Endothelial cell of umbilical vein (primary cell): ENCODE data around the gene MSH5. TPM values are rescaled to one million over a fixed set of nuclear protein-coding genes. Genes with fewer than 3 reads are reported as not detected.

Source experiments
- BruUV-seq: library from RNA; stranded (reverse); fragments of 400-500 nt; replicated peaks from 2 replicates; lab custom pipeline; 2021; lab: Mats Ljungman, UMichigan
- CTCF ChIA-PET: fragments of 300-600, 350-600 bp; sonication (Branson Sonifier 250); formaldehyde crosslinking; loops from one replicate; lab custom pipeline; 2021; ENCODE audit warnings: antibody characterized with exemption, inconsistent platforms; lab: Charles Lee
- POLR2A ChIA-PET: fragments of 300-600, 350-600 bp; sonication (Branson Sonifier 250); formaldehyde crosslinking; loops from one replicate; lab custom pipeline; 2021; ENCODE audit warnings: antibody characterized with exemption, inconsistent platforms; lab: Charles Lee
- DNase-seq: peaks from one replicate; pipeline ENCODE4 v3.0.0-alpha.2; 2011; ENCODE audit warnings: low read depth, low spot score
- FAIRE-seq: peaks from 2 replicates; lab custom pipeline; 2011; peaks lifted over from hg19 to GRCh38; lab: Jason Lieb, UNC
- H2AFZ ChIP-seq: 2 replicates; pipeline ENCODE4 v1.6.0; 2012; ENCODE audit warnings: low read depth, low read length, control low read depth, inconsistent platforms
- H3K27ac ChIP-seq: 2 replicates; pipeline ENCODE4 v1.5.1; 2011; ENCODE audit warnings: low read depth, mild to moderate bottlenecking, control low read depth, low read length, moderate library complexity; ENCODE audit not compliant: insufficient read depth
- H3K27me3 ChIP-seq, 2 experiments: 2 replicates each; pipeline versions ENCODE4 v1.6.0 to v1.6.1; 2011; ENCODE audit warnings: low read length in 2 of 2, mixed read lengths in 1 of 2; ENCODE audit not compliant: control insufficient read depth in 2 of 2, insufficient read depth in 2 of 2
- H3K36me3 ChIP-seq, 2 experiments: 2 replicates in 1 of 2; 3 replicates in 1 of 2; pipeline ENCODE4 v1.5.1; 2011; ENCODE audit warnings: low read length in 2 of 2, mild to moderate bottlenecking in 1 of 2, moderate library complexity in 1 of 2; ENCODE audit not compliant: control insufficient read depth in 2 of 2, insufficient read depth in 2 of 2; ENCODE audit errors: extremely low read depth in 1 of 2
- H3K4me1 ChIP-seq: 3 replicates; pipeline ENCODE4 v1.5.1; 2011; ENCODE audit warnings: mild to moderate bottlenecking, low read length; ENCODE audit not compliant: control insufficient read depth, insufficient read depth; ENCODE audit errors: extremely low read depth
- H3K4me2 ChIP-seq: 2 replicates; pipeline ENCODE4 v1.6.1; 2011; ENCODE audit warnings: low read length, control low read depth, mixed read lengths; ENCODE audit not compliant: insufficient read depth
- H3K4me3 ChIP-seq, 3 experiments: fragments of 200-600 bp in 1 of 3; sonication (generic), shearing (Covaris generic) in 1 of 3; replicated peaks in 1 of 3; 2 replicates each; pipeline ENCODE4 v1.5.1; 2011 to 2016; ENCODE audit warnings: control low read depth in 3 of 3, low read length in 3 of 3, mild to moderate bottlenecking in 2 of 3, inconsistent platforms in 1 of 3, low read depth in 1 of 3, moderate library complexity in 1 of 3; ENCODE audit not compliant: insufficient read depth in 1 of 3
- H3K79me2 ChIP-seq: 2 replicates; pipeline ENCODE4 v1.6.0; 2012; ENCODE audit warnings: low read length, inconsistent platforms; ENCODE audit not compliant: control insufficient read depth, insufficient read depth
- H3K9ac ChIP-seq: replicated peaks from 2 replicates; pipeline ENCODE3; 2011; ENCODE audit warnings: low read length, control low read depth; ENCODE audit not compliant: insufficient read depth; ENCODE audit errors: extremely low read depth
- H3K9me1 ChIP-seq: replicated peaks from 3 replicates; pipeline ENCODE4 v1.6.0; 2011; ENCODE audit warnings: mild to moderate bottlenecking, low read length; ENCODE audit not compliant: control insufficient read depth, insufficient read depth; ENCODE audit errors: extremely low read depth
- H3K9me3 ChIP-seq: replicated peaks from 2 replicates; pipeline ENCODE4 v1.5.1; 2012; ENCODE audit warnings: low read length, inconsistent platforms; ENCODE audit not compliant: control insufficient read depth, insufficient read depth
- H4K20me1 ChIP-seq: replicated peaks from 2 replicates; pipeline ENCODE3; 2011; ENCODE audit warnings: mild to moderate bottlenecking, low read length; ENCODE audit not compliant: control insufficient read depth, insufficient read depth; ENCODE audit errors: extremely low read depth
- EZH2 ChIP-seq: IDR thresholded peaks from 2 replicates; pipeline ENCODE4 v1.6.1; 2012; ENCODE audit warnings: borderline replicate concordance, low read depth, mild to moderate bottlenecking, moderate library complexity, low read length, inconsistent platforms; ENCODE audit not compliant: severe bottlenecking
- FOS ChIP-seq: IDR thresholded peaks from 2 replicates; pipeline ENCODE4 v1.6.1; 2011; ENCODE audit warnings: mild to moderate bottlenecking, low read length, moderate library complexity, borderline replicate concordance; ENCODE audit not compliant: insufficient read depth
- GATA2 ChIP-seq: IDR thresholded peaks from 2 replicates; pipeline ENCODE4 v1.7.0; 2011; ENCODE audit warnings: low read depth, mild to moderate bottlenecking, moderate library complexity, mixed read lengths, low read length; ENCODE audit not compliant: insufficient read length, insufficient read depth
- JUN ChIP-seq: IDR thresholded peaks from 2 replicates; pipeline ENCODE4 v1.6.1; 2011; ENCODE audit warnings: borderline replicate concordance, low read depth; ENCODE audit not compliant: insufficient read length, insufficient read depth
- MYC ChIP-seq: IDR thresholded peaks from one replicate; pipeline ENCODE4 v1.6.1; 2011; ENCODE audit warnings: mild to moderate bottlenecking, low read depth, low read length
- POLR2A ChIP-seq: IDR thresholded peaks from 2 replicates; pipeline ENCODE4 v1.6.1; 2012; ENCODE audit warnings: low read depth, mild to moderate bottlenecking, control low read depth, low read length
- POLR2AphosphoS5 ChIP-seq: IDR thresholded peaks from 2 replicates; pipeline ENCODE4 v1.6.1; 2012; ENCODE audit warnings: low read depth, mild to moderate bottlenecking, control low read depth, low read length, moderate library complexity; ENCODE audit not compliant: insufficient read depth
- dilution Hi-C: fragments of 300-500 bp; cut with MboI; formaldehyde crosslinking; loops from one replicate; pipeline ENCODE4 v1.15.0; 2019; ENCODE audit warnings: low sequenced_read_pairs; ENCODE audit not compliant: extremely low pct_ligation_motif_present
- intact Hi-C: fragments of 100-400 bp; cut with micrococcal nuclease; formaldehyde crosslinking; loops from one replicate; pipeline ENCODE4 v1.10.0; 2022
- polyA plus RNA-seq, 4 experiments: library from polyadenylated mRNA; depleted of rRNA in 3 of 4; stranded (reverse) in 3 of 4; unstranded in 1 of 4; fragments of >200 nt; gene quantifications; 2 replicates each; pipeline versions ENCODE4 v1.2.1 to v1.2.3, GENCODE V29; 2011 to 2012; ENCODE audit warnings: missing spikeins in 1 of 4
- total RNA-seq: library from RNA; stranded (reverse); gene quantifications from 2 replicates; pipeline ENCODE4 v1.2.3, GENCODE V29; 2021
- TF ChIP-seq, protein P1 (sequence below), 2 donors: IDR thresholded peaks; 1 replicate in 1 of 2; 2 replicates in 1 of 2; pipeline ENCODE4 v1.5.1; 2011; ENCODE audit warnings: low read length in 2 of 2, mild to moderate bottlenecking in 2 of 2, moderate library complexity in 2 of 2, control low read depth in 1 of 2, inconsistent platforms in 1 of 2, low read depth in 1 of 2; ENCODE audit not compliant: insufficient read depth in 1 of 2; ENCODE audit errors: extremely low read depth in 1 of 2
- TF ChIP-seq, protein P2 (sequence below): IDR thresholded peaks from 2 replicates; pipeline ENCODE4 v1.6.1; 2011; ENCODE audit not compliant: insufficient read depth, insufficient read length

MSH5 gene
- total and polyA plus RNA-seq, 2 donors (not counting 3 experiments of a cell fraction or from before 2014, with no cell fraction given), result 27.1 to 43.8 TPM

DNA sequence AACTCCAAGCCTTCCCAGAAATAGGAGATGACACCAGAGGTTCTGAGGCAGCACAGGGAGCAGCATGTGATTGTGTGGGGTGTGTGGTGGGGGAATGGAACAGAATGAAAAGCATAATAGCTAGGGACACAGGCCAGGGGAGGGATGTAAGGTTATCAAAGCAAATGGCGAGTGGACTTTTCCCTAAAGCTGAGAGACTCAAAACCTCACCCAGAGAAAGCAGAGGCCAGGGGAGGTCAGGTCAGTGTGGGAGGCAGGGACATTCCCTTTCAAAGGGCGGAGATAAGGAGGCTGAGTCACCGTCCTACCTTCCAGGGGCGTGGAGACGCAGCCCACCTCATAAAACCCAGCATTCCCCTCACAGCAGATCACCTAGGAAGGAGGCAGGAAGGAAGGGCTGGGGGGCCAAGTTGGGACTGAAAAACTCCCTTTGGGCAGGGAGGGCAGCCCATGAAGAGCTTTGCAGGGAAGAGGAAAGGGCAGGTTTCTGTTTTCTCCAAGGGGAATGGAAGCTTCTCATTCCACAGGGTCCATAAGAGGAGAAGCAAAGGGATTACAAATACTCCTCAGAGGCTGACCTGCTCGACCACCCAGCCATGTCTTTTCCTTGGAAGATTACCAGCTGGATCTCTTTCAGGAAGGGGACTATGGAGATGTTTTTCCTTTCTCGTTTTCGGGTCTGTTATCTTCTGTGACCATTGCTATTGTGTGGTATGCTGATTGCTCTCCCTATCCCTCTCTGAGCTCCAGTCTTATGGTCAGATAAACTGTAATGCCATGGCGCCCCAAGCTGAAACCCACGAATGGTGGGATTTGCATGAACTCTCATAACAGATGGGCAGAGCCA is 49.4 kb upstream of the MSH5 start:
- ChIA-PET POLR2A (interaction anchor here (1.5 kb wide), 1 partner anchor 137 kb away, joined by 4 read pairs; the partner anchor contains the start of gene HSPA1B), CTCF (interaction anchor here (0.6 to 2.1 kb wide), 10 partner anchors 10 to 200 kb away, joined by 3 to 12 read pairs (median 4); partner anchors contain the start of genes BAG6, LSM2 and LY6G5C)
- H3K4me1 ChIP-seq, result peaks cover 10% of the 10 kb centered on the region
- no peak overlapping the region for H3K27ac ChIP-seq
- no peak overlapping the region for H3K4me3 ChIP-seq
- no peak overlapping the region for H3K9ac ChIP-seq
- TF ChIP-seq GATA2 (no peak), JUN (no peak), POLR2AphosphoS5 (no peak), EZH2 (no peak), MYC (no peak), POLR2A (no peak), FOS (no peak)
- TF ChIP-seq, protein P1, sequence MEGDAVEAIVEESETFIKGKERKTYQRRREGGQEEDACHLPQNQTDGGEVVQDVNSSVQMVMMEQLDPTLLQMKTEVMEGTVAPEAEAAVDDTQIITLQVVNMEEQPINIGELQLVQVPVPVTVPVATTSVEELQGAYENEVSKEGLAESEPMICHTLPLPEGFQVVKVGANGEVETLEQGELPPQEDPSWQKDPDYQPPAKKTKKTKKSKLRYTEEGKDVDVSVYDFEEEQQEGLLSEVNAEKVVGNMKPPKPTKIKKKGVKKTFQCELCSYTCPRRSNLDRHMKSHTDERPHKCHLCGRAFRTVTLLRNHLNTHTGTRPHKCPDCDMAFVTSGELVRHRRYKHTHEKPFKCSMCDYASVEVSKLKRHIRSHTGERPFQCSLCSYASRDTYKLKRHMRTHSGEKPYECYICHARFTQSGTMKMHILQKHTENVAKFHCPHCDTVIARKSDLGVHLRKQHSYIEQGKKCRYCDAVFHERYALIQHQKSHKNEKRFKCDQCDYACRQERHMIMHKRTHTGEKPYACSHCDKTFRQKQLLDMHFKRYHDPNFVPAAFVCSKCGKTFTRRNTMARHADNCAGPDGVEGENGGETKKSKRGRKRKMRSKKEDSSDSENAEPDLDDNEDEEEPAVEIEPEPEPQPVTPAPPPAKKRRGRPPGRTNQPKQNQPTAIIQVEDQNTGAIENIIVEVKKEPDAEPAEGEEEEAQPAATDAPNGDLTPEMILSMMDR (IDR thresholded peaks at IDR 0.05; ENCODE audit: extremely low read depth in 1 of 2, insufficient read depth in 1 of 2, low read depth in 1 of 2, low read length in 2 of 2), result no peak
- TF ChIP-seq, protein P2, sequence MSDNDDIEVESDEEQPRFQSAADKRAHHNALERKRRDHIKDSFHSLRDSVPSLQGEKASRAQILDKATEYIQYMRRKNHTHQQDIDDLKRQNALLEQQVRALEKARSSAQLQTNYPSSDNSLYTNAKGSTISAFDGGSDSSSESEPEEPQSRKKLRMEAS, result no peak
- no peak overlapping the region for H3K4me2 ChIP-seq
- no peaks in the 10 kb centered on the region for H3K79me2 ChIP-seq
- dilution Hi-C loops (no loop called here), intact Hi-C loops (no loop called here)
- FAIRE-seq, result peak; percentile 49
- BruUV-seq, result no TSS peak
- H4K20me1 ChIP-seq, result no peaks in the 10 kb centered on the region
- peaks cover 6 to 48% of the 10 kb centered on the region in 2 experiments for H3K36me3 ChIP-seq
- DNase-seq, result peak; percentile 17
- H2AFZ ChIP-seq, result no peak overlapping the region
- no peaks in the 10 kb centered on the region for H3K9me1 ChIP-seq
- no peaks in the 10 kb centered on the region for H3K27me3 ChIP-seq
- H3K9me3 ChIP-seq, result no peaks in the 10 kb centered on the region
